GM10847 (cell line): ENCODE measurements around the gene PCDH9.

Experiments
- POLR2A ChIP-seq: IDR thresholded peaks from 2 replicates; pipeline ENCODE4 v1.6.1; 2011; ENCODE audit not compliant: insufficient read length; ENCODE audit errors: extremely low read depth

Gene PCDH9

DNA sequence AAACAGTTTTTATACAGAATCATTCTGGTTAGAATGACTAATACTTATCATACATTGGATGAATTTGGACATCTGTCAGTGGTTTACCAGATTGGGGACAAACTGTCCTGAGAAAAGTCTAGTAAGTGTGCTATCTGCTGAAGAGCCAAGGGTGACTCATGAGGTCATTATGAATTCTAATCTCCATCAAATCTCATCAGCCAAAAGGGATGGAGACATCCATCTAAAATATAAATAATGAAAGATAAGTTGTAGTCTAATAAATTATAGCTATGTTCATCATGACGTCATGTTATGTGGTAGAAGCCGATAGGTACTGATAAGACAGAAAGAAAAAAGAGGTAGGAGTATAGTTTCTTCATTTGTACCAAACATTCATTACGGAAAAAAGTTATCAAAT is 804.4 kb downstream of the PCDH9 start:
- TF ChIP-seq POLR2A = no peak

DNA sequence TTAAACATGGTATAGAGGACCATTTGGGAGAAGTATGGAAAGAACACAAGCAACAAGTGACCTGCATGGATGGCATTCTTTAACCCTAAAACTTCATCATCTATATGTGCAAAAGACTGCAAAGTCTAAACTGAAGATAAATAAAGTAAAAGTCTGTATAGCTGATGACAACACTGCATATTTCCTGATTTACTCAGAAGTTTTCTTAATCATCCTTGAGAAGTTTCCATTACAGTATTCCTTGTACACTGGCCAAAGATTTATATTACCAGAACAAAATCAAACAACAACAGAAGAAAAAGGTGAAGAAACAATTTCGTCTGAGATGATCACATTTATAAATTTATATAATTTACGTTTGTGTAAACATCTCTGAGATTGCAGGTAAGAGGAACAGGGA is 805.7 kb downstream of the PCDH9 start:
- no peak for TF ChIP-seq POLR2A

DNA sequence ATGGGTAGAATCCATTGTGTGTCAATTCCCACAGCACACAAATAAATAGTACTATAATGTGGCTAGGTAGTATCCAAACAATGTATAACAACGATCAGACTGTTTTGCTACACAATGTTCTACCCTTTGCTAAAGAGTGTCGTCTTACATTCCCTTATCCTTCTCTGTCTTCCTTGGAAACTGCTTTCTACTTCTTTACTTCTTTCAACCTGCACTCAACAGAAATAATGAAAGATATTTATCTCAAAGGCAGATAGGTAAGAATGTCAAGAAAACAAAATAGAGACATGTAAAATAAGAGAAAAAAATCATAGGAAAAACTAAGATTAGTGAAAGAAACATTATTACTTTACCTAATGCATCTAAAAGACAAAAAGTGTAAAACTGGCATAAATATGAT is 814.7 kb downstream of the PCDH9 start:
- no peak for TF ChIP-seq POLR2A

GRCh38 chr13:66414066-66414800 is 815.9 kb downstream of the PCDH9 start:
- TF ChIP-seq POLR2A = no peak

DNA sequence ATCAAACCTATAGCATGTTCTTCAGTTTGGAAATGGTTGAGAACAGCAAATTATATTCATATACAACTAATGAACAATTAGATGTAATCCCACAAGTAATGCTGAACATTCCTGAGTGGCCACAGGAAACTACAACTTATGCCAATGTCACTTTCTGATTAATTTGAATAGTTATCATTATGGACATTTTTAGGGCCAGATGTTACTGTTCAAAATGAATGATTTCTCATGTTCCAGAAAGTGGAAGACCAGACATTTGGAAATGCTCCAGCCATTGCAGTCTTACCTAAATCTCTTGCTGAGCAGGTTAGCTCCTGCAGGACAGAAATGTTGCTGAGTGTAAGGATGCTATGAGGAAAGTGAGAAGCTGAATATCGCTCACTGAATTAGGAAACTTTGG is 819.8 kb downstream of the PCDH9 start:
- no peak for TF ChIP-seq POLR2A

- no peak for TF ChIP-seq POLR2A
Observed at GRCh38 chr13:66409542-66409941, 820.6 kb downstream of the PCDH9 start.

DNA sequence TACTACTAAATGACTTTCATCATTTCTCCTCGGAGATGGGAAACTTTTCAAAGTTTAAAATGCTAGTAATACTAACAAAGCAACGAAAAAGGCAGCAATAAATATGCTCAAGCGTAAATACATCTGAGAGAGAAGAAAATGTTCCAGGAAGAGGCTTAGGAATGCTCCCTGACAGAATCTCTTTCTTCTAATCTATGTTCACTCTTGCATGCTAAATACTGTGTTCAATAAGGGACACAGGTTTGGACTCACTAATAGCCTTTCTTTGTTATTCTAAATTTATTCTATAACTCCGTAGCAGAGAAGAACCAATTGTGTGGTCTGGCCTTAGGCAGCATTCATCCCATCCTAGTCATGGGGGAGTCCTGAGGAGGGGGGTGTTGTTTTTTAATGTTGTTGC is 823.0 kb downstream of the PCDH9 start:
- no peak for TF ChIP-seq POLR2A

DNA sequence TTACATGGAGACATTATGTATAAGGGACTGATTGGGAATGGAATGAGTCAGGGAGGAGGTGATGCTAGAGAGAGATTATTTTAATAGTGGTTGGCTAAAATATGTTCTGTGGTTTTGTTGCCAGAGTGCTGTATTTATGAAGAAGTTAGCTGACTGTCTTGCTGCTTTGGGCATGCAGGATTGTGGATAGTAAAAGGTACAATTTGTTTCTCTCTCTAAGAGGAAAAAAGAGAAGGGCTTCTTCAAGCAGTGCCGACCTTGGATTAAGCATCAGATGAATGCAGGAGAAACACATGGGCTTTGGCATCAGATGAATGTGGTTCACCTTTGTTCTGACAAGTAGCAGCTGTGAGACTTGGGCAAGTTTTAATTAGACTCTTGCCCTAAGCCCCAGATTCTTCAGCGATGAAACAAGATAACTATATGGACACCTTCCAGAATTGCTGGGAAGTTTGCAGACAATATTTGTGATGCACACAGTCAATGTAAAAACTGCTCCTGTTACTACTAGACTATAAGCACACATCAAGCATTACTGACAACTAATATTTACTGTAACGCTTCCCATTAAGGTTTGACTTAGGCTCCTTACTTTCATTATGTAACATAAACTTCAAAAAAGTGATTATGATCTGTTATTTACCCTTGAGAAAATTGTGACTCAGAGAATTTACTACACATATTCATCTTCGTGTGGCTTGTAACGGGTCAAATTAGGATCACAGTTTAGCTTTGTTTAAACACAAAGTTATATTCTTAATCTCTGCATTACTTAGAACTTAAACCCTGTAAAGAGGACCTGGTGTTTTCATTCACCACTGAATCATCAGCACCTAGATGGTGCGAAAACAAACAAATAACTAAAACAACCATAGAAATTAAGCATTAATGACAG is 824.0 kb downstream of the PCDH9 start:
- no peak for TF ChIP-seq POLR2A

DNA sequence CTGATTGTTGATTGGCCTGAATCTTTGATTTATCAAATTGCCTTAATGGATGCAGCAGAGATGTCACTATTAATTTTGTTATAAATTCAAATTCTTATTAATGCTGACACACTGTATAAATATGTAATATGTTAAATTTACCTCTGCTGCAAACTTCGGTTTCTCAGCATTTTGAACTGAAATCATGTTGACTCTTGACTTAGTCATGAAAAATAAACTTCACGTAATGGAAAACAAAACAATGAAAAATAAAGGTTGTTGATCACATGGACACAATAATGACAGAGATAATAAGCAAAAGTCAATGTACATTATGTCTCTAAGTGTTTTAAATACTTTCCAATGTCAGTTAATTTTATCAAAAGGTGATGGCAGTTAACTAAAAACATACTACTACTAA is 827.6 kb downstream of the PCDH9 start:
- no peak for TF ChIP-seq POLR2A

GRCh38 chr13:66402066-66402465 is 828.1 kb downstream of the PCDH9 start:
- TF ChIP-seq POLR2A = no peak

- TF ChIP-seq POLR2A = no peak
Observed at GRCh38 chr13:66400292-66400691, 829.8 kb downstream of the PCDH9 start.

DNA sequence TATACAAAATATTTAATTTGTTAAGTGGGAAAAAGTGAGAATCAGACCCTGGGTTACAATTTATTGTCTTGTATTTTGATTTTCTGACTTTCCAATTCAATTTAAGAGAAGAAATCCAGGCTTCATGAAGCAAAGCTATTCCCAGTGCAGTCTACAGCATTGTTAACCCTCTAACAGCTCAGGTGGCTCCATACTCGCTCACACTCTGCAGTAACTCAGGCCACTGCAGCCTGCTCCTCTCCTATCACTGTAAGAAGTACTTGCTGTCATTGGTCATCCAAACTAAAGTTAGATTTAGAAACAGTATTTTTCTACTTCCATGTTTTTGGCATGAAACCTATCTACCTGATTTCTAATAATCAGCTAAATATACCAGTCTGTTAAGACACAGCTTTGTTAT is 830.3 kb downstream of the PCDH9 start:
- TF ChIP-seq POLR2A = no peak

- TF ChIP-seq POLR2A = no peak
Observed at GRCh38 chr13:66397133-66397532, 833.0 kb downstream of the PCDH9 start.

DNA sequence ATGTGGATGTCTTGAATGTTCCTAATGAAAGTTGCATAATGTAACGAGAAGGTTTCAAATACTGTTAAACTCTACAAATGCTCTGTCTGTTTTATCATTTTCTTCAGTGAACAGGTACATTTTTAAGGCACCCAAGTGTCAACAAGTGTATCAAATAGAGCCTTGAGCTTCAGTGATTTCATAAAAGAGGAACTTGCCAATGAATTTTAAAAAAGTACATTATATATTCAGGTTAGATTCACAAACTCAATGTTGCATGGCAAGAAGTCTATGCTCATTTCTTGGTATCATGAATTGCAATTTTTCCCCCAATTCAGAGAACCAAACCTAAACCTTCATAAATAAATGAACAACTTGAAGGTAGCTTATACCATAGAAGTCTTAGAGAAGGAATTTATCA is 838.8 kb downstream of the PCDH9 start:
- TF ChIP-seq POLR2A = no peak

DNA sequence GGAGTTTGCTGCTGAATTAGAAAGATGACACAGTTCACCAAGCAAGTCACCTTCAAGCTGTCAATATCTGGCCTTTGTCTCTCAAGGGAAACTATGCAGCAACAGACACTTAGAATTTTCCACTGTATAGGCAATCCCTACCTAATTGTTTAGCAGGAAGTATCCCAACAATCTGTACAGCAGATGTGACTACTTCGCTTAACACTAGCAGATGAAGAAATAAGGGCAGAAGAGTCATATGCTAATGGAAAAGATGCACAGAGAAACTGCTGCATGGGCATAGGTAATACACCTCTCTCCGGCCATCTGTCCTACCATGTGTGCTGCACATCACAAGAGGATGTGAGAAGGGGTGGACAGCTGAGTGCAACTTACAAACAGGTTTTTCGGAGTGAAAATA is 851.2 kb downstream of the PCDH9 start:
- no peak for TF ChIP-seq POLR2A

GRCh38 chr13:66377569-66377968 is 852.6 kb downstream of the PCDH9 start:
- no peak for TF ChIP-seq POLR2A
